ENCODE measurements around the gene C19orf47.

- no peak for TF ChIP-seq CTCF (IDR thresholded peaks at IDR 0.05)
- no peak for TF ChIP-seq EP300 (IDR thresholded peaks at IDR 0.05)
These were observed 11.1 kb downstream of the C19orf47 start for GRCh38 chr19:40337107-40337506.

All from tibial nerve (tissue), 4 donors.